Trophoblast cell (in vitro differentiated cells and primary cell): ENCODE results near the gene ANKS1B.

ENCODE experiments used
- DNase-seq, 2 donors: peaks; one replicate each; pipeline ENCODE4 v3.0.0-alpha.2; 2016
- H2AFZ ChIP-seq: 2 replicates; pipeline ENCODE4 v1.6.1; 2013; ENCODE audit warnings: low read length, moderate library complexity, mild to moderate bottlenecking; ENCODE audit not compliant: insufficient read depth, poor library complexity
- H2AK5ac ChIP-seq: 2 replicates; pipeline ENCODE4 v1.6.1; 2013; ENCODE audit warnings: mild to moderate bottlenecking, low read length
- H2BK120ac ChIP-seq: 2 replicates; pipeline ENCODE4 v1.6.1; 2013; ENCODE audit warnings: low read length, mild to moderate bottlenecking, moderate library complexity; ENCODE audit not compliant: insufficient read depth, poor library complexity
- H2BK12ac ChIP-seq: 2 replicates; pipeline ENCODE4 v1.6.1; 2013; ENCODE audit warnings: mild to moderate bottlenecking, low read length, moderate library complexity
- H2BK5ac ChIP-seq: 2 replicates; pipeline ENCODE4 v1.6.1; 2013; ENCODE audit warnings: low read length, low read depth, moderate library complexity, mild to moderate bottlenecking; ENCODE audit not compliant: poor library complexity
- H3K14ac ChIP-seq: 2 replicates; pipeline ENCODE4 v1.6.1; 2013; ENCODE audit warnings: mild to moderate bottlenecking, low read length
- H3K18ac ChIP-seq: 2 replicates; pipeline ENCODE4 v1.6.1; 2013; ENCODE audit warnings: mild to moderate bottlenecking, low read length
- H3K23ac ChIP-seq: 2 replicates; pipeline ENCODE4 v1.6.1; 2013; ENCODE audit warnings: low read length
- H3K27ac ChIP-seq: 2 replicates; pipeline ENCODE4 v1.5.1; 2013; ENCODE audit warnings: low read depth, mild to moderate bottlenecking, inconsistent platforms, low read length, moderate library complexity
- H3K27me3 ChIP-seq: 2 replicates; pipeline ENCODE4 v1.6.1; 2013; ENCODE audit warnings: inconsistent platforms, mild to moderate bottlenecking, low read length, moderate library complexity; ENCODE audit not compliant: insufficient read depth
- H3K36me3 ChIP-seq, 2 experiments: 1 replicate in 1 of 2; 2 replicates in 1 of 2; pipeline ENCODE4 v1.6.1; 2013; ENCODE audit warnings: low read length in 2 of 2, mild to moderate bottlenecking in 2 of 2, moderate library complexity in 1 of 2; ENCODE audit not compliant: insufficient read depth in 2 of 2, control insufficient read depth in 1 of 2
- H3K4ac ChIP-seq: 2 replicates; pipeline ENCODE4 v1.6.1; 2013; ENCODE audit warnings: low read depth, mild to moderate bottlenecking, low read length, moderate library complexity
- H3K4me1 ChIP-seq, 2 experiments: 1 replicate in 1 of 2; 2 replicates in 1 of 2; pipeline ENCODE4 v1.6.1; 2013; ENCODE audit warnings: low read length in 2 of 2, mild to moderate bottlenecking in 2 of 2, moderate library complexity in 1 of 2; ENCODE audit not compliant: insufficient read depth in 2 of 2, control insufficient read depth in 1 of 2
- H3K4me2 ChIP-seq: 2 replicates; pipeline ENCODE4 v1.6.1; 2013; ENCODE audit warnings: inconsistent platforms, mild to moderate bottlenecking, low read length, moderate library complexity
- H3K4me3 ChIP-seq: 2 replicates; pipeline ENCODE4 v1.5.1; 2013; ENCODE audit warnings: mild to moderate bottlenecking, low read depth, low read length, inconsistent platforms
- H3K79me1 ChIP-seq: one replicate; pipeline ENCODE4 v1.6.1; 2013; ENCODE audit warnings: low read length
- H3K79me2 ChIP-seq: 2 replicates; pipeline ENCODE4 v1.6.1; 2013; ENCODE audit warnings: low read length, mild to moderate bottlenecking; ENCODE audit not compliant: control insufficient read depth, insufficient read depth, poor library complexity
- H3K9ac ChIP-seq: 2 replicates; pipeline ENCODE4 v1.6.1; 2013; ENCODE audit warnings: mild to moderate bottlenecking, low read length
- H3K9me3 ChIP-seq: 2 replicates; pipeline ENCODE4 v1.6.1; 2013; ENCODE audit warnings: low read depth, mild to moderate bottlenecking, control low read depth, inconsistent platforms, low read length; ENCODE audit not compliant: insufficient read depth
- H4K12ac ChIP-seq: 2 replicates; pipeline ENCODE4 v1.6.1; 2013; ENCODE audit warnings: low read depth, mild to moderate bottlenecking, low read length, moderate library complexity
- H4K8ac ChIP-seq: 2 replicates; pipeline ENCODE4 v1.6.1; 2013; ENCODE audit warnings: low read depth, mild to moderate bottlenecking, low read length, moderate library complexity
- H4K91ac ChIP-seq: one replicate; pipeline ENCODE4 v1.6.1; 2013; ENCODE audit warnings: low read depth, mild to moderate bottlenecking, low read length, moderate library complexity
- WGBS: extraction: QIAGEN DNeasy Blood & Tissue Kit; methylation state at CpG from one replicate; pipeline ENCODE4 v1.1.7; 2013; ENCODE audit warnings: missing lambda C conversion rate; ENCODE audit not compliant: insufficient read length, insufficient coverage; ENCODE audit errors: extremely low coverage; 5-methylcytosine and 5-hydroxymethylcytosine counted together

The ANKS1B gene

GRCh38 chr12:99140017-99140720 is 844.6 kb downstream of the ANKS1B start:
- Histone ChIP-seq H3K18ac (no peak overlapping the region), H3K14ac (no peak overlapping the region), H2AK5ac (no peak overlapping the region), H2BK120ac (no peak overlapping the region), H4K8ac (no peak overlapping the region), H2BK5ac (no peak overlapping the region), H3K4me3 (no peak overlapping the region), H3K27me3 (no peaks in the 10 kb centered on the region), H4K91ac (no peak overlapping the region), H3K4me1 (no peaks in the 10 kb centered on the region), H4K12ac (no peak overlapping the region), H3K79me2 (no peaks in the 10 kb centered on the region), H3K9ac (no peak overlapping the region), H3K23ac (no peak overlapping the region), H2AFZ (no peak overlapping the region), H3K4me2 (no peak overlapping the region), H3K27ac (no peak overlapping the region), H3K4ac (no peak overlapping the region), H3K79me1 (no peaks in the 10 kb centered on the region), H3K9me3 (no peaks in the 10 kb centered on the region), H3K36me3 (no peaks in the 10 kb centered on the region), H2BK12ac (no peak overlapping the region)
- DNase-seq: no peak
- no CpG with 5 or more reads among the region's 7 CpGs for WGBS

GRCh38 chr12:99138393-99138792 is 846.3 kb downstream of the ANKS1B start:
- Histone ChIP-seq H4K12ac (no peak overlapping the region), H4K91ac (no peak overlapping the region), H3K14ac (no peak overlapping the region), H2AFZ (no peak overlapping the region), H2BK12ac (no peak overlapping the region), H4K8ac (no peak overlapping the region), H3K18ac (no peak overlapping the region), H3K4ac (no peak overlapping the region), H3K79me1 (no peaks in the 10 kb centered on the region), H3K36me3 (no peaks in the 10 kb centered on the region), H3K4me2 (no peak overlapping the region), H3K9ac (no peak overlapping the region), H2BK5ac (no peak overlapping the region), H3K4me1 (no peaks in the 10 kb centered on the region), H3K79me2 (no peaks in the 10 kb centered on the region), H3K4me3 (no peak overlapping the region), H3K23ac (no peak overlapping the region), H3K27me3 (no peaks in the 10 kb centered on the region), H3K9me3 (no peaks in the 10 kb centered on the region), H3K27ac (no peak overlapping the region), H2AK5ac (no peak overlapping the region), H2BK120ac (no peak overlapping the region)
- WGBS: no CpG with 5 or more reads among the region's 4 CpGs
- no peak for DNase-seq

GRCh38 chr12:99137124-99137855 is 847.4 kb downstream of the ANKS1B start:
- H3K4ac ChIP-seq: no peak overlapping the region
- no peak overlapping the region for H2AK5ac ChIP-seq
- no peak overlapping the region for H2BK12ac ChIP-seq
- no peak overlapping the region for H3K4me3 ChIP-seq
- H3K79me1 ChIP-seq: no peaks in the 10 kb centered on the region
- H3K79me2 ChIP-seq: no peaks in the 10 kb centered on the region
- H3K27ac ChIP-seq: no peak overlapping the region
- no peak overlapping the region for H3K23ac ChIP-seq
- no peak overlapping the region for H4K91ac ChIP-seq
- no peak overlapping the region for H3K14ac ChIP-seq
- no peak overlapping the region for H4K8ac ChIP-seq
- no peak overlapping the region for H2BK5ac ChIP-seq
- WGBS: no CpG with 5 or more reads among the region's 8 CpGs
- H3K27me3 ChIP-seq: no peaks in the 10 kb centered on the region
- no peak overlapping the region for H3K4me2 ChIP-seq
- no peak overlapping the region for H4K12ac ChIP-seq
- H3K36me3 ChIP-seq: no peaks in the 10 kb centered on the region
- H2AFZ ChIP-seq: no peak overlapping the region
- no peak for DNase-seq
- no peak overlapping the region for H3K18ac ChIP-seq
- H3K9me3 ChIP-seq: no peaks in the 10 kb centered on the region
- no peaks in the 10 kb centered on the region for H3K4me1 ChIP-seq
- no peak overlapping the region for H3K9ac ChIP-seq
- no peak overlapping the region for H2BK120ac ChIP-seq

GRCh38 chr12:99136516-99136915 is 848.2 kb downstream of the ANKS1B start:
- DNase-seq: no peak
- no peak overlapping the region for H3K18ac ChIP-seq
- no peak overlapping the region for H2AK5ac ChIP-seq
- no peak overlapping the region for H3K4me3 ChIP-seq
- H3K36me3 ChIP-seq: no peaks in the 10 kb centered on the region
- no peaks in the 10 kb centered on the region for H3K9me3 ChIP-seq
- H3K27ac ChIP-seq: no peak overlapping the region
- H3K23ac ChIP-seq: no peak overlapping the region
- H3K79me1 ChIP-seq: no peaks in the 10 kb centered on the region
- no peak overlapping the region for H4K8ac ChIP-seq
- no peak overlapping the region for H2BK12ac ChIP-seq
- H3K79me2 ChIP-seq: no peaks in the 10 kb centered on the region
- no peak overlapping the region for H4K91ac ChIP-seq
- no peak overlapping the region for H3K14ac ChIP-seq
- H3K4me2 ChIP-seq: no peak overlapping the region
- no peak overlapping the region for H2BK120ac ChIP-seq
- H3K4me1 ChIP-seq: no peaks in the 10 kb centered on the region
- no peak overlapping the region for H3K9ac ChIP-seq
- no peaks in the 10 kb centered on the region for H3K27me3 ChIP-seq
- no peak overlapping the region for H2BK5ac ChIP-seq
- H2AFZ ChIP-seq: no peak overlapping the region
- no peak overlapping the region for H3K4ac ChIP-seq
- H4K12ac ChIP-seq: no peak overlapping the region
